MM.1S (cell line): ENCODE measurements around the gene TFEB.

ENCODE experiments used
- DNase-seq: peaks from one replicate; pipeline ENCODE4 v3.0.0-alpha.2; 2015
- H2AFZ ChIP-seq: fragments of 300-600 bp; sonication (generic); 2 replicates; pipeline ENCODE4 v1.6.0; 2016; ENCODE audit warnings: antibody characterized with exemption, low read length
- H3F3A ChIP-seq: fragments of 300-600 bp; sonication (generic); 2 replicates; pipeline ENCODE4 v1.6.1; 2016; ENCODE audit warnings: mild to moderate bottlenecking, antibody characterized with exemption, low read length, moderate library complexity, mixed read lengths; ENCODE audit not compliant: insufficient read depth
- H3K27ac ChIP-seq: fragments of 300-600 bp; sonication (generic); 2 replicates; pipeline ENCODE4 v1.5.1; 2016; ENCODE audit warnings: mild to moderate bottlenecking, low read length
- H3K27me3 ChIP-seq: fragments of 300-600 bp; sonication (generic); replicated peaks from 2 replicates; pipeline ENCODE4 v1.6.0; 2016; ENCODE audit warnings: low read length; ENCODE audit not compliant: insufficient read depth
- H3K36me3 ChIP-seq: fragments of 300-600 bp; sonication (generic); replicated peaks from 2 replicates; pipeline ENCODE4 v1.6.1; 2016; ENCODE audit warnings: mild to moderate bottlenecking, low read length, mixed read lengths; ENCODE audit not compliant: insufficient read depth
- H3K4me1 ChIP-seq: fragments of 300-600 bp; sonication (generic); 2 replicates; pipeline ENCODE4 v1.6.1; 2016; ENCODE audit warnings: low read length, mixed read lengths
- H3K4me2 ChIP-seq: fragments of 300-600 bp; sonication (generic); 2 replicates; pipeline ENCODE4 v1.6.0; 2016; ENCODE audit warnings: low read depth, low read length
- H3K4me3 ChIP-seq: fragments of 300-600 bp; sonication (generic); 2 replicates; pipeline ENCODE4 v1.5.1; 2016; ENCODE audit warnings: low read length, mixed read lengths
- H3K79me2 ChIP-seq: fragments of 300-600 bp; sonication (generic); 2 replicates; pipeline ENCODE4 v1.6.1; 2016; ENCODE audit warnings: mixed run types, low read length, mixed read lengths
- H3K9ac ChIP-seq: fragments of 300-600 bp; sonication (generic); 2 replicates; pipeline ENCODE4 v1.6.1; 2016; ENCODE audit warnings: low read length, mixed read lengths
- H3K9me2 ChIP-seq: fragments of 300-600 bp; sonication (generic); replicated peaks from 2 replicates; pipeline ENCODE4 v1.6.1; 2016; ENCODE audit warnings: mild to moderate bottlenecking, low read length, mixed read lengths; ENCODE audit not compliant: insufficient read depth
- H3K9me3 ChIP-seq: fragments of 300-600 bp; sonication (generic); replicated peaks from 2 replicates; pipeline ENCODE4 v1.6.1; 2016; ENCODE audit warnings: mild to moderate bottlenecking, low read length, mixed read lengths; ENCODE audit not compliant: insufficient read depth
- H4K20me1 ChIP-seq: fragments of 300-600 bp; sonication (generic); 2 replicates; pipeline ENCODE4 v1.6.1; 2016; ENCODE audit warnings: mild to moderate bottlenecking, low read length, moderate library complexity, mixed read lengths; ENCODE audit not compliant: insufficient read depth
- CTCF ChIP-seq: fragments of 300-600 bp; sonication (generic); IDR thresholded peaks from 2 replicates; pipeline ENCODE4 v1.5.1; 2016; ENCODE audit warnings: antibody characterized with exemption, low read length, mixed read lengths
- EZH2 ChIP-seq: fragments of 300-600 bp; sonication (generic); optimal IDR thresholded peaks from 2 replicates; pipeline ENCODE3; 2017; ENCODE audit warnings: low read depth, mild to moderate bottlenecking, antibody characterized with exemption, low read length, mixed read lengths
- EZH2phosphoT487 ChIP-seq: fragments of 300-600 bp; sonication (generic); IDR thresholded peaks from 2 replicates; pipeline ENCODE4 v1.6.1; 2018; ENCODE audit warnings: antibody characterized with exemption, low read length

Gene TFEB

GRCh38 chr6:41687501-41688175 is 47.8 kb downstream of the TFEB start:
- Histone ChIP-seq H3K27me3 (no peaks in the 10 kb centered on the region), H3K36me3 (no peaks in the 10 kb centered on the region), H3K9ac (no peak overlapping the region), H3K4me2 (no peak overlapping the region), H3K4me3 (no peak overlapping the region), H3F3A (no peaks in the 10 kb centered on the region), H3K9me3 (no peaks in the 10 kb centered on the region), H3K4me1 (0 out of 2 replicates have a peak, but pooled peaks cover 3% of the 10 kb centered on the region), H3K27ac (no peak overlapping the region), H2AFZ (no peak overlapping the region), H3K9me2 (no peaks in the 10 kb centered on the region), H3K79me2 (no peaks in the 10 kb centered on the region), H4K20me1 (no peaks in the 10 kb centered on the region)
- DNase-seq, result no peak
- TF ChIP-seq EZH2phosphoT487 (no peak), EZH2 (no peak), CTCF (no peak)

GRCh38 chr6:41685641-41686380 is 49.6 kb downstream of the TFEB start:
- no peak for DNase-seq
- no peak overlapping the region for H3K4me3 ChIP-seq

More at GRCh38 chr6:41685641-41686380, 49.6 kb downstream of the TFEB start:
- Histone ChIP-seq H3K27me3 (no peaks in the 10 kb centered on the region), H3K36me3 (no peaks in the 10 kb centered on the region), H2AFZ (no peak overlapping the region), H3K9me3 (no peaks in the 10 kb centered on the region), H4K20me1 (no peaks in the 10 kb centered on the region), H3K4me1 (0 out of 2 replicates have a peak, but pooled peaks cover 3% of the 10 kb centered on the region), H3F3A (no peaks in the 10 kb centered on the region), H3K27ac (no peak overlapping the region), H3K9me2 (no peaks in the 10 kb centered on the region), H3K9ac (no peak overlapping the region), H3K79me2 (no peaks in the 10 kb centered on the region), H3K4me2 (no peak overlapping the region)
- TF ChIP-seq CTCF (no peak), EZH2 (no peak), EZH2phosphoT487 (no peak)
